GM21717 (cell line): Measurements from ENCODE around the gene HDAC4.

ENCODE experiments used
- ATAC-seq: cut with Tn5 transposase; IDR thresholded peaks from one replicate; pipeline ENCODE4 v1.9.1; 2021; ENCODE audit warnings: mild to moderate bottlenecking, moderate library complexity; ENCODE audit not compliant: unreplicated experiment

Gene HDAC4

DNA sequence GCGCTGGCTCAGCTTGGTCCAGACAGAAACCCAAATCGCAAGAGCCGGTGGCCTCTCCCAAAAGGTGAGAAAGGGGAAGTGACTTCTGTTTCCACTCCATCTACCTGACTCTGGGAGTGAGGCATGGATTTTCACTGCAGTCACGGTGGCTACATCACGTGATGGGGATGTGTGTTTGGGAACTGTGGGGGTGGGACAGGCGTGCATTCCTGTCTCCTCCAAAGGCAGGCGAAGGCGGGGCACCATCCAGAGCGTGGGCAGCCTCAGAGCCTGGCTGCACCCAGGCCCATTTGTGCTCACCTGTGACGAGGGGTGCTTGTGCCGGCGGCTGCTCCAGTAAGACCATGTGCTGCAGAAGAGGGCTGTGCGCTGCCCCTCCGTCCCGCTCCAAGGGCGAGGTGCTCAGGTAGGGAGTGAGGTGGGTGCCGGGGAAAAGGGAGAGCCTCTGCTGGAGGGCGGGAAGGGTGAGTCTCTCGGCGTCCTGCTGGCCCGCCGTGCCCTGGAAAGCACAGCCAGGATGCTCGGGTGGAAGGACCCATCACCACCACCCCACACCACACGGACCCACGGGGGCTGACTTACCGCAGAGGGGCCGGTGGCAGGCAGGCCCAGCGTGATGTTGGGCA lies 266.8 kb downstream of the HDAC4 start:
- ATAC-seq: no peak

DNA sequence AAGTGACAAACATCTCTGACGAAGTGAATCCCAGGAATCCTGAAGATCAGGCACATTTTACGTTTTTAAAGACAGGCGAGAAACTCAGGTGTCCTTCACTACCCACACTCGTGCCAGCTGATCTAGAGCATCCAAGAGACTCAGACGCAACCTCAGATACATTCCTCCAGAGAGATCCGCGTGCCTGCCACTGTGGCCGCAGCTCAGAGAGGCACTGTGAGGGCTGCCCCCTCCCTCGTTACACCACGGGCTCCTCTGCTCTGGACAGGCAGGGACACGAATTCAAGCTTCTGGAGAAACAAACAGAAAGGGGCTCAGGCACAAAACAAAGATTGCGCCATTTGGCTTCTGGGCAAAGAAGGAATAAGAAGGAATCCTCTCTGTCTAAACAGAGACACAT lies 268.0 kb downstream of the HDAC4 start:
- ATAC-seq: no peak

DNA sequence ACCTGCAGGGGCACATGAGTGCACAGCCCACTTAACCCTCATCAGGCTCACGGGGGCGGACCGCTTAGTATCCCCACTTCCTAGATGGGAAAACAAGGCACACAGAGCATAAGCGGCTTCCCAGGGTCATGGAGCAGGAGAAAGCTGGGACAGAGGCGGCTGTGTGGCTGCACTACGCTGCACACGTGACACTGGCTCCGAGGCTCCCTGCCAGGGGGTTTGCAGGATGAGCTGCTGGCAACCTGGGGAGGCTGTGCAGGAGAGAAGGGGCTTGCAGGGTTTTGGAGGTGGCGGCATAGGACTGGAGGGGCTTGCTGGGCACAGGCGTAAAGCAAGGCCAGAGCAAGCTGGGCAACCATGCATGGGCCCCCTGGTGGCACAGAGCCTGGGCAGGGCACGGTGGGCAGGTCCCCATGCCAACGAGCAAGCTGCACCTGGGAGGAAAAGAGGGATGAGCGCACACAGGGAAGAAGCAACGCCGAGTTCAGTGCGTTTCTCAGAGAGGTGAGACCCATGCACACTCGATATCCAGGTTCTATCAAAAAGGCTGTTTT lies 268.6 kb downstream of the HDAC4 start:
- ATAC-seq: no peak

DNA sequence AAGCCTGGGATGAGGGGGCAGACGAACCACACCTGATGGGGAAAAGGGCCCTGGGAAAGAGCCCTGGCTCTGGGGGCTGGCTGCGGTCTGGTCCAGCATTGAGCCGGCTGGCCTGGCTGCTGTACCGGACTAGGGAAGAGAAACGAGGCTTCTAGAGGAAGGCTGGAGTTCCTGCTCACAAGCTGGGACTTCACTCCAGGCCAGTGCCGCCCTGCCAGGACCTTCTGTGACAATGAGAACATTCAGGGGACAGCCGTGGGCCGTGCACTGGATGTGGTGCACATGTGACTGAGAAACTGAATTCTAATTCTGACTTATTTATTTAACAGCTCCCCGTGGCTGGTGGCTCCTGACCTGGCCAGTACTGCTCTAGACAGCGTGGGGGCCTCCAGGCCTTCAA lies 269.3 kb downstream of the HDAC4 start:
- ATAC-seq: no peak

DNA sequence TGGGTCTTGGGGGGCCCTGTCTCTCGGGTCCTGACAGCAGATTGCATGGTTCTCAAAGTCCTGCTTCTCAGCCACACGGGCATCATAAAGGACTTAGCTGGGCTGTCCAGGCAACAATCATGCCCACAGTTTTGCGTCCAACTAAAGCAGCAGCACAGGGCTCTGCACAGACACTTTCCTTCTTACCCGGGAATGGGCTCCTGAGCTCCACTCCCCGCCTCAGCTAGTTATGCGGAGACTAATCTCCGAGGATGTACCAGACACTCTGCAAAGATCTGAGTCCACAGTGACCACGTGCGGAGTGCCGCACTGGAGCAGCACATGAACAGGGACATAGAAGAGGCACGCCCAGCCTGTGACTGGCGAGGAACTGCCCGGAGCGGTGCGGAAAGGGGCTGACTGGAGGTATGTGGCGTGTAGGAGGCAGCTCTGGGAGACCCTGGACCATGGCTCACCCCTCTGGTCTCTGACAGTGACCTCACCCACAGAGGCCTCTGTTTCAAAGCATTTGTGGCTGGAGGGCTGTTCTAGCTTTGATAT lies 270.0 kb downstream of the HDAC4 start:
- ATAC-seq: no peak

DNA sequence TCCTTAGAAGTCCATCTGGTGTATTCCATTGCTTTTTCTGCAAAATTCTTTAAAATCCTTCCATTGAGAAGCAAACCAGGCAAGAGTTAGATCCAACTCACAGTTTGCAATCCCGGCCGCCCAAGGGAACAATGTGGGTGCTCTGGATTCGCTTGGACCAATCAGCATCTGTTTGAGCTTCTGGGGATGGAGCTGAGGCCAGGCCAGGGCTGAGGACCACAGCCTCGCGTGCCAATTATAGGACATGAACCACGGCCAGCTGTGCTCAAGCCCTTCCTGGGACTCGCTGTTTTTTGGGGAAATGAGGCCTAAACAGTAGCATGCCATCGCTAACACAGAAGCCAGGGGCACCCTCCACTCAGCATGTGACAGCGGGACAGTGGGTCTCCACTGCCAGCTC lies 270.8 kb downstream of the HDAC4 start:
- no peak for ATAC-seq

DNA sequence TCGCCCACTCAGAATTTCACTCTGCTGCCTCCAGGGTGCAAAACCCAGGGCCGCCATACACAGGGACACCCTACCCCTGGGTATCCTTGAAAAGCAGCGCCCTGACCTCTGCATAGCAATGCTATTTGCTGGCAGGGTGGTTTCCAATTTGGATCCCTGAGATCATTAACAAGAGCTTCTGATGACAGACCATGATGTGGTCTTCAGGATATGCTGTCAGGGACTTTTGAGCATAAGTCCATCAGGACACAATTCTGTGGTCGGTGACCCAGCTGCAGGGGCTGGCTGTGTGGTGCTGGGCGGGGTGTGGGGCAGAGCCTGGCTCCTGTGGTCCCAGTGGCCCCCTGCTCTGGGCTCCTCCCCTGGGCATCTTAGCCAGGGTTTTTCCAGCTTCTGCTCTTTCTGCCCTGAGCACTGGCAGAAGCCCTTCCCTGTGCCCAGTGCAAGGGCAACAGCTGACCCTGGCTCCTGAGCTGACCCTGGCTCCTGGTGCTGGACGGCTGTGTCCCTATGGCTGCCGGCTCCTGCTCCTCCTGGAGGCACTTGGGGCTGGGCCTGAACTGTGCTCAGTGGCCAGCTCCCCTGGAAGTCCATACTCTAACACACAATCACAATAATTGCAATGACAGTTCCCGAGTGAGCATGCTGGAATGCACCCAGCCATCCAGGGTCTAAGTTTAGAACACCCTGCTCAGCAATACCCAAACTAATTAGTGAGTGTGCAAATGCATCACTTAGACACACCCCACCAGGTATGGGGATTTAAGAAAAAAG lies 271.5 kb downstream of the HDAC4 start:
- ATAC-seq: no peak

DNA sequence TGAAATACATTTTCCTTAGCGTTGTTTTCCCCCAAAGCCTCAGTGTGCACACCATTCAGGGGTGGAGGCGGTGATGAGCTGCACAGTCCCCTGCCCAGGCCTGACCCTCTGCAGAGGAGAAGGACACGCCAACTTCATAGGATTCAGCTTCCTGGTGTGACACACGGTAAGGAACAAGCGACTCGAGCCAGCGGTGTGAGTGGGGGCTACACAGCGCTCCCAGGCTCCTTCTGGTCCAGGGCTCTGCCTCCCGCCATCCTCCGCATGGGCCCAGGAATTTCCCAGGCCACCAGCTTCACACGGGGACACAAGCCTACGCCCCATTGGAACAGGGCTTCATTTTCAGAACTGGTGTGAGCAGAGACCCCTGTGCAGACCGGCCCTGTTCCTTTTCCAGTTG lies 272.1 kb downstream of the HDAC4 start:
- no peak for ATAC-seq

DNA sequence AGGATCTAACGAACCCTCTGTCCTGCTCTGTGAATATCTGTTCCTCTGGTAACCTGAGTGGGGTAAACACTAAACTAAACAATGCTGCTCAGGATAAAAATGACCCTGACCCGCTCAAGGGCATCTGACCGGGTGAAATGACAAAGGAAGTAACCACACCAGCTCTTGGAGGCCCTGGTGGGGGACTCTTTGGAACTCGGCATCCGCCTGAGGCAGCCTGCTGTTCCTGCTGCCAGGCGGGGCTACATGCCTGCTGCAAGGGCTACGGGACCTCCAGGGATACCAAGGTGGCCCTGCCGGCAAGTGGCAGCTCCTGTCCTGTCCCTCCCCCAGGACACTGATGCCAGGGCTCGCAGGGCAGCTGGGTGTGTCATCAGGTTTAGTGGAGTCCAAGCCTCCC lies 273.3 kb downstream of the HDAC4 start:
- ATAC-seq: no peak

DNA sequence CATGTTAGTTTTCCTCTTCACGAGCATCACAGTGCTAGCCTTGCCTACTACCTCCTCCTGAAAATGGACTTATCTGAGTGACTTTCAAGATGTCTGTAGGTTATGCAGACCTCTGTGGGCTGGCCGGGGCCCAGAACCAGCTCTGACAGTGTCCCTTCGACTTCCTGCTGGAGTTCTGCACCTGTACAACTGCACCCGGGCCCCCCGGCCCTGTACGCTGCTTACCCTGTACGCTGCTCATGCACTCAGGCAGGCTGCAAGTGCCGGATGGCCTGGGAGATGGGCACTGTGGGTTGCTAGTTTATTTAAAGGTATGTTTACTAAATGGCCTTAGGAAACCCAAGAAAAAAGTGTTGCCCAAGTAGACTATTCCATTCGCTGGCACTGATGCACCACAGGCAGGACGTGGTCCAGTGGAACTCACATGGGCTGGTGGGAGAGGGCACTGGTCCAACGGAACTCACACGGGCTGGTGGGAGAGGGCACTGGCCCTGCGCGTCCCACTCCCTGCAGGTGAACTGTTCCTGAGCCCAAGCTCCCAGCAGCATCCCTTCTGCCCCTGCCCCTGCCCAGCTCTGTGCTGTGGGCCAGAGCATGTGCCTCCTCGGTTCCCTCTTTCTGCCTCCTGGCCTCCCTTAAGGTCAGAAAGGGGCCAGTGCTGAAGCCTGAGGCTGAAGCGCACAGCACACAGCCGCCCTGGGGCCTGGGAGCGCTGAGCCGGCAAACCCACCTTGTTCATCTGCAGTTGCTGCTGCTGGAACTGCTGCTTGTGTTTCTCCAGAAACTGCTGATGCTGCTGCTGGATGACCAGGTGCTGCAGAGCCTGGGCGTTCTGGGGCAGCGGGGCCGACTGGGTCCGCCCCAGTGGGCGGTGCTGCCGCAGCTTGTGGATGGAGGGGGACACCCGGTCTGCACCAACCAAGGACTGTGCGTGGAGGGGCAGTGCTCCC lies 274.8 kb downstream of the HDAC4 start:
- no peak for ATAC-seq

DNA sequence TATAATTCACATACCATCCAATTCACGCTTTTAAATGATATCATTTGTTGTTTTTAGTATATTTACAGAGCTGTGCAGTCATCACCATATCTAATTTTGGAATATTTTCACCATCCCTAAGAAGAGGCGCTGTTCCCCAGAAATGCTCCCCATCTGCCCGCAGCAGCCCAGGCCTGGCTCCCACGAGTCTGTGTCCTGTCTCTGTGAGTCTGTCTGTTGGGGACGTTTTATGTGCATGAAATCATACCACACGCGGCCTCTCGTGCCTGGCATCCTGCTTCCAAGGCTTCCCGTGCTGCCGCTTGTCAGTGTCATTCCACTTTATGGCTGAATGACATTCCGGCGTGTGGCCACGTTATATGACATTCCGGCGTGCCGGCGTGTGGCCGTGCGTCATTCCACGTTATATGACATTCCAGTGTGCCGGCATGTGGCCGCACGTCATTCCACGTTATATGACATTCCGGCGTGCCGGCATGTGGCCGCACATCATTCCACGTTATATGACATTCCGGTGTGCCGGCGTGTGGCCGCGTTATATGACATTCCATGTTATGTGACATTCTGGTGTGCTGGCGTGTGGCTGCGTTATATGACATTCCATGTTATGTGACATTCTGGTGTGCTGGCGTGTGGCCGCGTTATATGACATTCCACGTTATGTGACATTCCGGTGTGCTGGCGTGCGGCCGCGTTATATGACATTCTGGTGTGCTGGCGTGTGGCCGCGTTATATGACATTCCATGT lies 276.5 kb downstream of the HDAC4 start:
- ATAC-seq: no peak

DNA sequence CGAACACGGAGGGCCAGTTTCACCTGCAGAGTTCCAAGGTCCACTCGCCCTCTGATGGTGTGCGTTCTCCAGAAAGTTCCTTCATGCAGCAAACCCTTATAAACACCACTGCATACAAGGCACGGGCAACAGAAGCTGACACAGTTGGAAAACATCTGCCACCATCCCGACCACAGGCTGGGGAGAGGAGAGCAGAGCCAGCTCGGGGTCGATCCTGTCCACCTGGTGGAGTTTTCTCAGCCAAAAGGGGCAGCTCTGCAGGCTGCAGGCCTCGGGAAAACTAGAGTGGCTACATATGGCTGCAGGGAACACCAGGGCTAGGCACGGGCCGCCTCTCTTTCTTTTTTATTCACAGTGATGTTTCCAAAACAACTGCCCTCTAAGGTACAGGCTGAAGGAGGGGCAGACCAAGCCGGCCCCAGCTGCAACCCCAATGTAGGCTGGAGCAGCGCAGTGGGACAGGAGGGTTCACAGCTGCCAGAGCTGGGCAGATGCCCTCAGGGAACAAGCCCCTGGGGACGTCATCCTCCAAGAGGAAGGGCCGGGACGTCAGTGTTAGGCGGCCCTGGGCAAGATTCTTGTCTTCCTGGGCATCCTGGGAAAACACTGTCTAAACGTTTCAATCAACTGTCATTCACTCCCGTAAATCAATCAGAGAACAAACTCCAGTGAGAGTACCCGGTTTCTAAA lies 278.3 kb downstream of the HDAC4 start:
- no peak for ATAC-seq

DNA sequence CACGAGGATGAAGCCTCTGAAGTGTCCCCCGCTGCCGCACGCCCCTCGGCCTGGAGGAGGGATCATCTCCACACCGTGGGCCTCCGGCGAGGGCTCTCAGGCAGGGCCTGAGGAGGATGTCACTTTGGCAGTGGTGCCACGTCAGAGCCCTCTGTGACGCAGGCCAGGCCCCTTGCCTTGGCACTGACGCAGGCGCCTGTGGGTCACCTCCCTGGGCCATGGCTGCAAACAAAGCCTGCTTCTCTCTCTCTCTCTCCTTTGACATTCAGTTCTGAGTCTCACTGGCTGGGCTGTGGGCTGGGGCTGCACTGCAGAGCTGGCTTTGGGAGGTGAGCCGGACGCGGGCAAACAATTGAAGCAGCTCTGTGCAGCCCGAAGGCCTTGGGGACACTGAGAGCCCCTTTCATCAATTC lies 279.2 kb downstream of the HDAC4 start:
- ATAC-seq: no peak

DNA sequence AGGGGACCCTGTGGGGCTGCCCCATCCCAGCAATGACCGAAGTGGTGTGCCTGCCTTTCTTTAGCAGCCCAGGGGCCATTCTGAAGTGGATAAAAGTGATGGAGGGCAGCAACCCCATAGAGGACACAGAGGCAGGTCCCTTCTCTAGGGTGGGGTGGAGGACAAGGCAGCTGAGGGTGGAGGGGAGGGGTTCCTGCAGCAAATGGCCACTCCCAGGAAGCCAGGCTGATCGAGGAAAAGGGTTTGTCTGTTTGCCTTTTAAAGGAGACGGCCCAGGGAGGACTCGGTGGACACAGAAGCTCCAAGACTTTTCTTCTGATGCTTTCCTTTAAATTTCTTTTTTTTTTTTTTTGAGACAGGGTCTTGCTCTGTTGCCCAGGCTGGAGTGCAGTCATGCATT lies 280.2 kb downstream of the HDAC4 start:
- ATAC-seq: no peak

DNA sequence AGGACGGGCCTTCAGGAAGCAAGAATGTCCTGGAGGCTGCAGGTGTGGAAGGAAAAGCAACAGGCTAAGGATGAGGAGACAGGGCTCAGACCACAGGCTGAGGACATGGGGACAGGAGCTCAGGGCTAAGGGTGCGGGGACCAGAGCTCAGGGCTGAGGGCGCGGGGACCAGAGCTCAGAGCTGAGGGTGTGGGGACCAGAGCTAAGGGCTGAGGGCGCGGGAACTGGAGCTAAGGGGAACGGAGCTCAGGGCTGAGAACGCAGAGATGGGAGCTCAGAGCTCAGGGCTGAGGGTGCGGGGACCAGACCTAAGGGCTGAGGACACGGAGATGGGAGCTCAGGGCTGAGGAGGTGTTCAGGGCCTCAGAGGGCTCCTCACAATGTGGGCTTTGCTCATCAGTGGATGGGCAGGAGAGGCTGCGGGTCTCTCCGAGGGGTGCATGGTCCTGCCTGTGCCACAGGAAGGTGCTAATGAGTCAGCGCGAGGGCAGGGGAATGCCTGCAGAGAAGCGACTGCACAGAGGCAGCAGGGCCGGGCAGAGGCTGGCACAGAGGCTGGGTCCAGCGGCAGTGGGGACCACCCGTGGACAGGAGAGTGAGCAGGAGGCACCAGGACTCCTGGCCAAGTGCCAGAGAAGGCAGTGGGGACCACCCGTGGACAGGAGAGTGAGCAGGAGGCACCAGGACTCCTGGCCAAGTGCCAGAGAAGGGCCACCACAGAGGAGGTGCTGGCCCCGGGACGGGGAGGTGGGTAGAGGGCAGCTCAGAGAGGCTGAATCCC lies 281.3 kb downstream of the HDAC4 start:
- ATAC-seq: no peak

DNA sequence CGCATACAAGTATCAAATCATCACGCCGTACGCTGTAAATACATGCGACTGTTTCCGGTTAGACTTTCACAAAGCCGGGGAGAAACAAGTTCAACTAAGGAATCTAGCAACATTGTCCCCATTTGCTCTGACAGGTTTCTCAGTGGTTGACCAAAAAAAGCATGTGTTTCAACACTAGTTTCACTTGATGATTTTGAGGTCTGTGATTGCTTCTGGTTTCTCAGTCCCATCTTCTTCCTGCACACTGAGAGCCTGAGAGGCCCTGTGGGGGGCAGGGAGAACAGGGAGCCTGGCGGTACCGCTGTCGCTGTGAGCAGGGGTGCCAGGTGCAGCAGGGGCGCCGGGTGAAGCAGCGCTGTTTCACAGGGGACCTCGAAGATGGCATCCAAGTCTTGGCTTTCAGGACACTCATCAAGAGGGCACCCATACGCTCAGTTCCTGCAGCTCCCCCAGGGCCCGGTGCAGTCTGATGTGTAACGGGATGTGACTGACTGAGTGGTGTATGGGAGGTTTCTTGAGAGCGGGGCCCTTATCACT lies 282.1 kb downstream of the HDAC4 start:
- no peak for ATAC-seq

DNA sequence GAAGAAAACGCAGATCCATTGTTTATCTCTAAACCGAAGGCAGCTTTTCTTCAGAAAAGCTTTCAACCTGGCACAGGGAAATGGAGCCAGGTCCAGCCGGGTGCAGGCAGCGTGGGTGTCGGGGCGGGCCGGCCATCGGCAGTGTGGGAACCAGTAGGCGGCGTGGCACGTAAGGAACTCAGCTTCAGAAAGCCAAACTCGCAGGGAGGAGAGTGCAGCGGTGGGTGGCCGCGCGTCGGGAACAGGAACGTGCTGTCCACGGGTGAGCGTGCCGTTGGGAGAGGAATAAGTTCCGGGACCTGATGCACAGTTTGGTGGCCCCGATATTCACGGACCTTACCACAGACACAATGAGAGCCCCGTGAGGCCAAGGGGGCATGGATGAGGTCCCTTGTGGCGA lies 282.6 kb downstream of the HDAC4 start:
- ATAC-seq: no peak

DNA sequence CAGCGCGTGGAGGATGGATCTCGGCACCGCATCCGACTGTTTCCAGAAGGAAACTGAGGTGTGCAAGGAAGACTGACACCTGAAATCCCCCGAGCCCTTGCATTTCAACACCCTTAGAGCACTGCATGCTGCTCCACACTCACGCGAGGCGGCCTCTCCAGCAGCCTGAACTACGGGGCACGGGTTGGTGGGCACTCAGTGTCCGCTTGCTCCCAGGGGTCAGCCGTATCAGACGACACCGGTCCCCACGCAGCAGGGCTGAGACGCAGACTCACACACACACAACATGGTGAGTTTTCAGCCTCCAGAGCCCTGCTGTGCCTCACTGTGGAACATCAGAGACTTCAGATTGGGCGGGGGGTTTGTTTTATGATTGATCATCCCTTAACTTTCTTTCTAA lies 283.0 kb downstream of the HDAC4 start:
- no peak for ATAC-seq
